Measurements from ENCODE around the gene IRAK1BP1. TPM values are rescaled to one million over a fixed set of nuclear protein-coding genes. Genes with fewer than 3 reads are reported as not detected.

Gene IRAK1BP1
- polyA plus RNA-seq, 1 donor (not counting 4 experiments of a cell fraction or from before 2014, with no cell fraction given): 3.8 TPM

- DNase-seq (ENCODE audit: low read depth, low spot score): no peak
- peaks cover 27% of the 10 kb centered on the region for H3K4me1 ChIP-seq (ENCODE audit: control insufficient read depth, extremely low read depth, insufficient read depth, low read length)
- H3K36me3 ChIP-seq (ENCODE audit: control insufficient read depth in 2 of 2, extremely low read depth in 1 of 2, insufficient read depth in 2 of 2, low read length in 2 of 2): no peaks in the 10 kb centered on the region
- TF ChIP-seq CTCF (optimal IDR thresholded peaks at IDR 0.05 in 1 of 3, IDR thresholded peaks at IDR 0.05 in 1 of 3, conservative IDR thresholded peaks at IDR 0.05 in 1 of 3; ENCODE audit: extremely low read depth in 1 of 3, insufficient read depth in 2 of 3, low read length in 3 of 3) (peak in 1 of 3 experiments; percentile 15), EZH2 (IDR thresholded peaks at IDR 0.05; ENCODE audit: low read length) (no peak)
- H2AFZ ChIP-seq (ENCODE audit: control insufficient read depth, low read length): peak overlapping the region; percentile 93
- H3K9me1 ChIP-seq (ENCODE audit: control insufficient read depth, extremely low read depth, insufficient read depth, low read length): no peaks in the 10 kb centered on the region
- no peak for FAIRE-seq
- H3K27me3 ChIP-seq (ENCODE audit: control insufficient read depth, extremely low read depth, insufficient read depth, low read length): no peaks in the 10 kb centered on the region
- no peaks in the 10 kb centered on the region for H3K79me2 ChIP-seq (ENCODE audit: control insufficient read depth, insufficient read depth, low read length)
- H3K9me3 ChIP-seq (ENCODE audit: control insufficient read depth, low read depth, low read length): no peaks in the 10 kb centered on the region
- peak overlapping the region; percentile 40 to 53 (median 51) for H3K4me3 ChIP-seq (ENCODE audit: control insufficient read depth in 2 of 3, extremely low read depth in 1 of 3, insufficient read depth in 2 of 3, low read depth in 1 of 3, low read length in 3 of 3)
- peak overlapping the region; percentile 70 for H3K4me2 ChIP-seq (ENCODE audit: control insufficient read depth, extremely low read depth, insufficient read depth, low read depth, low read length)
- peak overlapping the region; percentile 51 for H3K9ac ChIP-seq (ENCODE audit: control insufficient read depth, extremely low read depth, insufficient read depth, low read length)
- H3K27ac ChIP-seq (ENCODE audit: control insufficient read depth, insufficient read depth, low read length): no peak overlapping the region
- dilution Hi-C loops (cut with MboI; ENCODE audit: extremely low pct_ligation_motif_present, low sequenced_read_pairs): no loop called here
- H4K20me1 ChIP-seq (ENCODE audit: control insufficient read depth, extremely low read depth, insufficient read depth, low read length): no peaks in the 10 kb centered on the region
Measured at GRCh38 chr6:78910591-78911171, 43.3 kb downstream of the IRAK1BP1 start.

- H3K27me3 ChIP-seq (ENCODE audit: control insufficient read depth, extremely low read depth, insufficient read depth, low read length): no peaks in the 10 kb centered on the region
- dilution Hi-C loops (cut with MboI; ENCODE audit: extremely low pct_ligation_motif_present, low sequenced_read_pairs): no loop called here
- TF ChIP-seq CTCF (optimal IDR thresholded peaks at IDR 0.05 in 1 of 3, IDR thresholded peaks at IDR 0.05 in 1 of 3, conservative IDR thresholded peaks at IDR 0.05 in 1 of 3; ENCODE audit: extremely low read depth in 1 of 3, insufficient read depth in 2 of 3, low read length in 3 of 3) (no peak), EZH2 (IDR thresholded peaks at IDR 0.05; ENCODE audit: low read length) (no peak)
- H3K9me3 ChIP-seq (ENCODE audit: control insufficient read depth, low read depth, low read length): no peaks in the 10 kb centered on the region
- no peaks in the 10 kb centered on the region for H4K20me1 ChIP-seq (ENCODE audit: control insufficient read depth, extremely low read depth, insufficient read depth, low read length)
- no peaks in the 10 kb centered on the region for H3K36me3 ChIP-seq (ENCODE audit: control insufficient read depth in 2 of 2, extremely low read depth in 1 of 2, insufficient read depth in 2 of 2, low read length in 2 of 2)
- peak overlapping the region; percentile 70 for H3K4me2 ChIP-seq (ENCODE audit: control insufficient read depth, extremely low read depth, insufficient read depth, low read depth, low read length)
- no peaks in the 10 kb centered on the region for H3K79me2 ChIP-seq (ENCODE audit: control insufficient read depth, insufficient read depth, low read length)
- peak overlapping the region; percentile 93 for H2AFZ ChIP-seq (ENCODE audit: control insufficient read depth, low read length)
- H3K4me3 ChIP-seq (ENCODE audit: control insufficient read depth in 2 of 3, extremely low read depth in 1 of 3, insufficient read depth in 2 of 3, low read depth in 1 of 3, low read length in 3 of 3): peak overlapping the region in 1 of 3 experiments; percentile 53
- FAIRE-seq (peak; percentile 64), DNase-seq (ENCODE audit: low read depth, low spot score) (no peak)
- peaks cover 33% of the 10 kb centered on the region for H3K4me1 ChIP-seq (ENCODE audit: control insufficient read depth, extremely low read depth, insufficient read depth, low read length)
- H3K9me1 ChIP-seq (ENCODE audit: control insufficient read depth, extremely low read depth, insufficient read depth, low read length): no peaks in the 10 kb centered on the region
- H3K9ac ChIP-seq (ENCODE audit: control insufficient read depth, extremely low read depth, insufficient read depth, low read length): no peak overlapping the region
- no peak overlapping the region for H3K27ac ChIP-seq (ENCODE audit: control insufficient read depth, insufficient read depth, low read length)
Measured at GRCh38 chr6:78911218-78911940, 44.0 kb downstream of the IRAK1BP1 start.
